Left renal pelvis (tissue), 4 donors: ENCODE measurements around the gene FCMR. TPM values are rescaled to one million over a fixed set of nuclear protein-coding genes. Genes with fewer than 3 reads are reported as not detected.

Experiments used
- polyA plus RNA-seq, 4 donors: library from polyadenylated mRNA; unstranded; fragments of 120-200 nt; gene quantifications; one replicate each; pipeline ENCODE4 v1.2.1, GENCODE V29; 2013; ENCODE audit not compliant: insufficient read length in 4 of 4

The FCMR gene
- polyA plus RNA-seq, 4 donors = 2.0 to 2.3 (median 2.2) TPM

Other genes with a start within 250 kb of the FCMR start
- 10 to 100 TPM; 50.3 to 81.1 (median 75.9) TPM for gene MAPKAPK2, start 237.0 kb downstream of the FCMR start, polyA plus RNA-seq
- under 1 TPM in 3 of 4 donors, not detected in 1; 0.56 to 0.96 (median 0.88) TPM for gene IL19, start 151.2 kb downstream of the FCMR start, polyA plus RNA-seq
- 1 to 10 TPM in 1 of 4 donors, under 1 TPM in 1, not detected in 2; 0.52 to 2.6 TPM for gene IL10, start 149.4 kb downstream of the FCMR start, polyA plus RNA-seq
- gene IL20, start 56.3 kb downstream of the FCMR start, polyA plus RNA-seq = not detected
- under 1 TPM; 0.25 to 0.52 (median 0.38) TPM for gene IL24, start 24.5 kb downstream of the FCMR start, polyA plus RNA-seq
- 1 to 10 TPM in 2 of 4 donors, under 1 TPM in 2; 0.46 to 2.6 (median 1.2) TPM for gene PIGR, start 24.5 kb upstream of the FCMR start, polyA plus RNA-seq
- gene FCAMR, start 48.5 kb upstream of the FCMR start, polyA plus RNA-seq = 10 to 100 TPM in 1 of 4 donors, 1 to 10 TPM in 2, under 1 TPM in 1; 0.15 to 14.9 (median 7.8) TPM
- gene C1orf116, start 110.8 kb upstream of the FCMR start, polyA plus RNA-seq = 10 to 100 TPM in 3 of 4 donors, under 1 TPM in 1; 0.46 to 29.0 (median 21.5) TPM
- 10 to 100 TPM in 3 of 4 donors, 1 to 10 TPM in 1; 9.9 to 18.8 (median 14.4) TPM for gene YOD1, start 129.3 kb upstream of the FCMR start, polyA plus RNA-seq
- 10 to 100 TPM in 3 of 4 donors, 1 to 10 TPM in 1; 8.5 to 19.1 (median 16.9) TPM for gene PFKFB2, start 131.3 kb upstream of the FCMR start, polyA plus RNA-seq
- gene C4BPB, start 166.9 kb upstream of the FCMR start, polyA plus RNA-seq = 1 to 10 TPM in 1 of 4 donors, under 1 TPM in 3; 0.47 to 1.1 (median 0.61) TPM
- gene C4BPA, start 182.3 kb upstream of the FCMR start, polyA plus RNA-seq = under 1 TPM; 0.33 to 0.64 (median 0.46) TPM